ENCODE data around the gene LASP1NB.

The LASP1NB gene

DNA sequence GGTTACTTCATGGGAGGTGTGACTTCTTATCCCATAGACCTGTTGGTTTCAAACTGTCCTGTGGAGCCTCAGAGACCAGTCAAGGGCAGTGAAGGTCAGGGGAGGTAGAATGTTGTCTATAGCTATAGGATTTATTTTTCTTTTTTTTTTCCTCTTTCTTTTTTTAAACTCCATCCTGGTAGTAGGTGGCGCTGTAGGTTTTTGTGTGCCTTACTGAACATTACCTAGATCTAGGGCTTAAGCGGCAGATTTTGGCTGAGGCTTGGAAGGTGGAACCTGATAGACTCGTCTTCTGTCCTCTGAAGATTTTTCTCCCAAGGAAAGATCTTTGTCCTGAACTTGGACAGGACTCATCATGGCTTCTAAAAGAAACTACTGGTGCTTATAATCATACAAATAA, 8.2 kb upstream of the LASP1NB start:
- TF ChIP-seq, protein P1, sequence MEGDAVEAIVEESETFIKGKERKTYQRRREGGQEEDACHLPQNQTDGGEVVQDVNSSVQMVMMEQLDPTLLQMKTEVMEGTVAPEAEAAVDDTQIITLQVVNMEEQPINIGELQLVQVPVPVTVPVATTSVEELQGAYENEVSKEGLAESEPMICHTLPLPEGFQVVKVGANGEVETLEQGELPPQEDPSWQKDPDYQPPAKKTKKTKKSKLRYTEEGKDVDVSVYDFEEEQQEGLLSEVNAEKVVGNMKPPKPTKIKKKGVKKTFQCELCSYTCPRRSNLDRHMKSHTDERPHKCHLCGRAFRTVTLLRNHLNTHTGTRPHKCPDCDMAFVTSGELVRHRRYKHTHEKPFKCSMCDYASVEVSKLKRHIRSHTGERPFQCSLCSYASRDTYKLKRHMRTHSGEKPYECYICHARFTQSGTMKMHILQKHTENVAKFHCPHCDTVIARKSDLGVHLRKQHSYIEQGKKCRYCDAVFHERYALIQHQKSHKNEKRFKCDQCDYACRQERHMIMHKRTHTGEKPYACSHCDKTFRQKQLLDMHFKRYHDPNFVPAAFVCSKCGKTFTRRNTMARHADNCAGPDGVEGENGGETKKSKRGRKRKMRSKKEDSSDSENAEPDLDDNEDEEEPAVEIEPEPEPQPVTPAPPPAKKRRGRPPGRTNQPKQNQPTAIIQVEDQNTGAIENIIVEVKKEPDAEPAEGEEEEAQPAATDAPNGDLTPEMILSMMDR (conservative IDR thresholded peaks at IDR 0.05; ENCODE audit: low read depth, low read length) = no peak
- no peak overlapping the region for H3K4me3 ChIP-seq (ENCODE audit: low read depth, low read length)
- no peak for DNase-seq (ENCODE audit: low read depth)

DNA sequence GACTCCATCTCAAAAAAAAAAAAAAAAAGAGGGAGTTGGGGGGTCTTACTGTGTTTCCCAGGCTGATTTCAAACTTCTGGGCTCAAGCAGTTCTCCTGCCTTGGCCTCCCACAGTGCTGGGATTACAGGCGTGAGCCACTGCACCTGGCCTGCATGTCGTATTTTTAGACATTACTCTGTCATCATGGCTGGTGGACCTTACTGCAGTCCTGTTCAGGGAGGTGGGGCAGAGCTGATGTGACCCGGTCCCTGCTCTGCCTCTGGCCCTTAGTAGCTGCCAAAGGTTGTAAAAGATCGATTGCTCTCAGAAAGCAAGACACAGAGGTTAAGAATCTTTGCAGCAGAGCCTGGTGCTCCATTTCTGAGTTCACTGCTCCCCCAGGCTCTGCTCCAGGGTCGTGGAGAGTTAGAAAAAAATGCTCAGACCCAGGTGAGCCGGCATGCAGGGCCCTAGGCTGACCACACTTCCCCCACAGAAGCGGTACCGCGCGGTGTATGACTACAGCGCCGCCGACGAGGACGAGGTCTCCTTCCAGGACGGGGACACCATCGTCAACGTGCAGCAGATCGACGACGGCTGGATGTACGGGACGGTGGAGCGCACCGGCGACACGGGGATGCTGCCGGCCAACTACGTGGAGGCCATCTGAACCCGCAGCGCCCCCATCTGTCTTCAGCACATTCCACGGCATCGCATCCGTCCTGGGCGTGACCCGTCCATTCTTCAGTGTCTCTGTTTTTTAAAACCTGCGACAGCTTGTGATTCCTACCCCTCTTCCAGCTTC, 7.1 kb upstream of the LASP1NB start:
- TF ChIP-seq, protein P1 (conservative IDR thresholded peaks at IDR 0.05; ENCODE audit: low read depth, low read length) = no peak
- H3K4me3 ChIP-seq (ENCODE audit: low read depth, low read length) = no peak overlapping the region
- DNase-seq (ENCODE audit: low read depth) = no peak

DNA sequence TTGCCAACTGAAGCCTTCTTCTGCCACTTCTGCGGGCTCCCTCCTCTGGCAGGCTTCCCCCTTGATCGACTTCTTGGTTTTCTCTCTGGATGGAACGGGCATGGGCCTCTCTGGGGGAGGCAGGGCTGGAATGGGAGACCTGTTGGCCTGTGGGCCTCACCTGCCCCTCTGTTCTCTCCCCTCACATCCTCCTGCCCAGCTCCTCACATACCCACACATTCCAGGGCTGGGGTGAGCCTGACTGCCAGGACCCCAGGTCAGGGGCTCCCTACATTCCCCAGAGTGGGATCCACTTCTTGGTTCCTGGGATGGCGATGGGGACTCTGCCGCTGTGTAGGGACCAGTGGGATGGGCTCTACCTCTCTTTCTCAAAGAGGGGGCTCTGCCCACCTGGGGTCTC, 6.5 kb upstream of the LASP1NB start:
- TF ChIP-seq, protein P1 (conservative IDR thresholded peaks at IDR 0.05; ENCODE audit: low read depth, low read length) = no peak
- no peak for DNase-seq (ENCODE audit: low read depth)
- no peak overlapping the region for H3K4me3 ChIP-seq (ENCODE audit: low read depth, low read length)

DNA sequence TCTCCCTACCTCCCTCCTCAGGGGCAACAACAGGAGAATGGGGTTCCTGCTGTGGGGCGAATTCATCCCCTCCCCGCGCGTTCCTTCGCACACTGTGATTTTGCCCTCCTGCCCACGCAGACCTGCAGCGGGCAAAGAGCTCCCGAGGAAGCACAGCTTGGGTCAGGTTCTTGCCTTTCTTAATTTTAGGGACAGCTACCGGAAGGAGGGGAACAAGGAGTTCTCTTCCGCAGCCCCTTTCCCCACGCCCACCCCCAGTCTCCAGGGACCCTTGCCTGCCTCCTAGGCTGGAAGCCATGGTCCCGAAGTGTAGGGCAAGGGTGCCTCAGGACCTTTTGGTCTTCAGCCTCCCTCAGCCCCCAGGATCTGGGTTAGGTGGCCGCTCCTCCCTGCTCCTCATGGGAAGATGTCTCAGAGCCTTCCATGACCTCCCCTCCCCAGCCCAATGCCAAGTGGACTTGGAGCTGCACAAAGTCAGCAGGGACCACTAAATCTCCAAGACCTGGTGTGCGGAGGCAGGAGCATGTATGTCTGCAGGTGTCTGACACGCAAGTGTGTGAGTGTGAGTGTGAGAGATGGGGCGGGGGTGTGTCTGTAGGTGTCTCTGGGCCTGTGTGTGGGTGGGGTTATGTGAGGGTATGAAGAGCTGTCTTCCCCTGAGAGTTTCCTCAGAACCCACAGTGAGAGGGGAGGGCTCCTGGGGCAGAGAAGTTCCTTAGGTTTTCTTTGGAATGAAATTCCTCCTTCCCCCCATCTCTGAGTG, 5.9 kb upstream of the LASP1NB start:
- TF ChIP-seq, protein P1 (conservative IDR thresholded peaks at IDR 0.05; ENCODE audit: low read depth, low read length) = no peak
- H3K4me3 ChIP-seq (ENCODE audit: low read depth, low read length) = no peak overlapping the region
- no peak for DNase-seq (ENCODE audit: low read depth)

DNA sequence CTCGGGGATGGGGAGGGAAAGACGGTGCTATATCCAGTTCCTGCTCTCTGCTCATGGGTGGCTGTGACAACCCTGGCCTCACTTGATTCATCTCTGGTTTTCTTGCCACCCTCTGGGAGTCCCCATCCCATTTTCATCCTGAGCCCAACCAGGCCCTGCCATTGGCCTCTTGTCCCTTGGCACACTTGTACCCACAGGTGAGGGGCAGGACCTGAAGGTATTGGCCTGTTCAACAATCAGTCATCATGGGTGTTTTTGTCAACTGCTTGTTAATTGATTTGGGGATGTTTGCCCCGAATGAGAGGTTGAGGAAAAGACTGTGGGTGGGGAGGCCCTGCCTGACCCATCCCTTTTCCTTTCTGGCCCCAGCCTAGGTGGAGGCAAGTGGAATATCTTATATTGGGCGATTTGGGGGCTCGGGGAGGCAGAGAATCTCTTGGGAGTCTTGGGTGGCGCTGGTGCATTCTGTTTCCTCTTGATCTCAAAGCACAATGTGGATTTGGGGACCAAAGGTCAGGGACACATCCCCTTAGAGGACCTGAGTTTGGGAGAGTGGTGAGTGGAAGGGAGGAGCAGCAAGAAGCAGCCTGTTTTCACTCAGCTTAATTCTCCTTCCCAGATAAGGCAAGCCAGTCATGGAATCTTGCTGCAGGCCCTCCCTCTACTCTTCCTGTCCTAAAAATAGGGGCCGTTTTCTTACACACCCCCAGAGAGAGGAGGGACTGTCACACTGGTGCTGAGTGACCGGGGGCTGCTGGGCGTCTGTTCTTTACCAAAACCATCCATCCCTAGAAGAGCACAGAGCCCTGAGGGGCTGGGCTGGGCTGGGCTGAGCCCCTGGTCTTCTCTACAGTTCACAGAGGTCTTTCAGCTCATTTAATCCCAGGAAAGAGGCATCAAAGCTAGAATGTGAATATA, 4.8 kb upstream of the LASP1NB start:
- H3K4me3 ChIP-seq (ENCODE audit: low read depth, low read length) = no peak overlapping the region
- TF ChIP-seq, protein P1 (conservative IDR thresholded peaks at IDR 0.05; ENCODE audit: low read depth, low read length) = no peak
- DNase-seq (ENCODE audit: low read depth) = no peak

DNA sequence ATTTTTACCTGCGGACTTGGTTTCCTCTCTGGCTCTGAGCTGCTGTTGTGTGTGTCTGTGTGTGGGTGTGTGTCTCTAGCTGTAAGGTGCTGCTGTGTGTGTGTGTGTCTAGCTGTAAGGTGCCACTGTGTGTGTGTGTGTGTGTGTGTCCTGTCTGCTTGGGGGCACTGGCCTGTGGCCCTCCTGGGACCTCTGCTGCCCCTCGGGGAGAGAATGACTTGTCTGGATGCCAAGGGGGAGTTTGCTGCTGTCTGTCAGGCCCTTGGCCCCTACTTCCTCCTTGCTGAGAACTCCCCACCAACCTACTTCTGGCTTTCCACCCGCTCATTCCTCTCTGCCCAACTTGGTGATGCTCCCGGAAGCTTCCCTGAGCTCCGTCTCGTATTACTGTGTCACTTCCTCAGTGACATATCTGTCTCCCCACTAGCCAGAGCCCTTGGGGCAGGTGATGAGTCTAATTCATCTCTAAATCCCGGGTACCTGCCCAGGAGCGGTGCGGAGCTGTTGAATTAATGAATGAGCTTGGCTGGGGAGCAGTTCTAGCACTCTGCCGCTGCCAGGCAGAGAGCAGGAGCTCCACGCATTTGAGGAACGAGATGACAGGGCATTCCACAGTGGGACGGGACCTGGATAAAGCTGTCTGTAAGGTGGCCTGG, 3.5 kb upstream of the LASP1NB start:
- TF ChIP-seq, protein P1 (conservative IDR thresholded peaks at IDR 0.05; ENCODE audit: low read depth, low read length) = no peak
- no peak overlapping the region for H3K4me3 ChIP-seq (ENCODE audit: low read depth, low read length)
- no peak for DNase-seq (ENCODE audit: low read depth)
